GM12878 (cell line): Measurements from ENCODE around the gene TNRC18. TPM values are rescaled to one million over a fixed set of nuclear protein-coding genes. Genes with fewer than 3 reads are reported as not detected.

Experiments
- ATAC-seq: fragments of 200-7000 bp; cut with Tn5 transposase; 3 replicates; pipeline ENCODE4 v1.9.1; 2020; ENCODE audit warnings: mild to moderate bottlenecking, moderate library complexity
- BruUV-seq: library from RNA; stranded (reverse); fragments of 400-500 nt; replicated peaks from 2 replicates; lab custom pipeline; 2021; lab: Mats Ljungman, UMichigan
- CTCF ChIA-PET: fragments of 300-600 bp; sonication (Branson Sonifier 250); formaldehyde crosslinking; extraction: SDS; loops from one replicate; lab custom pipeline; 2021; ENCODE audit warnings: inconsistent platforms; lab: Yijun Ruan, JAX
- POLR2A ChIA-PET: fragments of 350-600 bp; formaldehyde crosslinking; extraction: SDS; loops from one replicate; lab custom pipeline; 2021; ENCODE audit warnings: inconsistent platforms; lab: Charles Lee
- RAD21 ChIA-PET: fragments of 300-600 bp; sonication (Branson Sonifier 250); formaldehyde crosslinking; loops from one replicate; lab custom pipeline; 2023; ENCODE audit warnings: antibody characterized with exemption; ENCODE audit not compliant: unreplicated experiment; lab: Charles Lee
- SMC1A ChIA-PET: fragments of 300-600 bp; sonication (Branson Sonifier 250); formaldehyde crosslinking; loops from one replicate; lab custom pipeline; 2023; ENCODE audit not compliant: unreplicated experiment, uncharacterized antibody; lab: Charles Lee
- DNase-seq: peaks from one replicate; pipeline ENCODE4 v3.0.0-alpha.2; 2011; ENCODE audit warnings: low read depth, low spot score
- FAIRE-seq: peaks from 3 replicates; lab custom pipeline; 2011; peaks lifted over from hg19 to GRCh38; lab: Jason Lieb, UNC
- H2AFZ ChIP-seq: 2 replicates; pipeline ENCODE4 v1.6.0; 2011; ENCODE audit warnings: low read depth, low read length, control low read depth; ENCODE audit not compliant: control insufficient read depth
- H3K27ac ChIP-seq: 2 replicates; pipeline ENCODE4 v1.5.1; 2011; ENCODE audit warnings: control low read depth; ENCODE audit not compliant: control insufficient read depth, insufficient read depth
- H3K27me3 ChIP-seq, 2 experiments: replicated peaks in 1 of 2; 2 replicates each; pipeline versions ENCODE4 v1.6.0 to v1.6.1; 2011; ENCODE audit warnings: low read length in 1 of 2; ENCODE audit not compliant: control insufficient read depth in 2 of 2, insufficient read depth in 2 of 2
- H3K36me3 ChIP-seq, 2 experiments: 2 replicates each; pipeline ENCODE4 v1.5.1; 2011; ENCODE audit warnings: low read length in 1 of 2; ENCODE audit not compliant: control insufficient read depth in 2 of 2, insufficient read depth in 2 of 2
- H3K4me1 ChIP-seq: 2 replicates; pipeline ENCODE4 v1.6.1; 2011; ENCODE audit warnings: mild to moderate bottlenecking, low read length, moderate library complexity, mixed read lengths; ENCODE audit not compliant: control insufficient read depth, insufficient read depth
- H3K4me2 ChIP-seq: 2 replicates; pipeline ENCODE4 v1.6.0; 2011; ENCODE audit warnings: control low read depth; ENCODE audit not compliant: control insufficient read depth, insufficient read depth
- H3K4me3 ChIP-seq: fragments of 200-600 bp; sonication (generic); 2 replicates; pipeline ENCODE4 v1.5.1; 2016
- H3K79me2 ChIP-seq: 2 replicates; pipeline ENCODE4 v1.6.0; 2011; ENCODE audit warnings: low read length; ENCODE audit not compliant: control insufficient read depth, insufficient read depth
- H3K9ac ChIP-seq: 2 replicates; pipeline ENCODE4 v1.8.0; 2011; ENCODE audit warnings: low read length, control low read depth, mixed read lengths; ENCODE audit not compliant: control insufficient read depth, insufficient read depth
- H3K9me3 ChIP-seq: replicated peaks from 3 replicates; pipeline ENCODE4 v1.5.1; 2011; ENCODE audit warnings: mild to moderate bottlenecking, low read length; ENCODE audit not compliant: control insufficient read depth, insufficient read depth
- H4K20me1 ChIP-seq: 2 replicates; pipeline ENCODE4 v1.6.0; 2011; ENCODE audit not compliant: control insufficient read depth, insufficient read depth
- ELK1 ChIP-seq: IDR thresholded peaks from 2 replicates; pipeline ENCODE4 v1.6.1; 2012; ENCODE audit warnings: low read depth, low read length, improper control_type of control experiment
- ETV6 ChIP-seq, 2 experiments: fragments of 450-650 bp in 1 of 2; IDR thresholded peaks in 1 of 2; conservative IDR thresholded peaks in 1 of 2; 2 replicates each; pipeline ENCODE4 v1.6.1; 2014; ENCODE audit warnings: antibody characterized with exemption in 1 of 2, borderline replicate concordance in 1 of 2, low read depth in 1 of 2, mild to moderate bottlenecking in 1 of 2, moderate library complexity in 1 of 2
- EZH2 ChIP-seq: IDR thresholded peaks from 2 replicates; pipeline ENCODE4 v1.6.1; 2012; ENCODE audit warnings: low read depth, mild to moderate bottlenecking, control low read depth, inconsistent platforms, low read length, borderline replicate concordance; ENCODE audit not compliant: control insufficient read depth
- GABPA ChIP-seq: IDR thresholded peaks from 2 replicates; pipeline ENCODE4 v1.6.1; 2014; ENCODE audit warnings: antibody characterized with exemption, low read depth, mild to moderate bottlenecking, inconsistent platforms
- HDAC6 ChIP-seq: fragments of 200-600 bp; sonication (generic); IDR thresholded peaks from one replicate; pipeline ENCODE4 v1.8.0; 2017; ENCODE audit warnings: antibody characterized with exemption; ENCODE audit not compliant: unreplicated experiment
- HDGF ChIP-seq: fragments of 450-650 bp; IDR thresholded peaks from 2 replicates; pipeline ENCODE4 v1.6.1; 2016; ENCODE audit warnings: antibody characterized with exemption
- MTA2 ChIP-seq: fragments of 450-650 bp; IDR thresholded peaks from 2 replicates; pipeline ENCODE4 v1.6.1; 2016; ENCODE audit warnings: low read depth, mild to moderate bottlenecking, moderate library complexity
- NR2C2 ChIP-seq: IDR thresholded peaks from 2 replicates; pipeline ENCODE4 v1.6.1; 2011; ENCODE audit warnings: borderline replicate concordance, low read depth; ENCODE audit not compliant: control insufficient read depth, insufficient read length
- NR2F1 ChIP-seq: fragments of 450-650 bp; conservative IDR thresholded peaks from 2 replicates; pipeline ENCODE4 v1.6.1; 2017; ENCODE audit warnings: mild to moderate bottlenecking
- POU2F2 ChIP-seq: IDR thresholded peaks from 3 replicates; pipeline ENCODE4 v1.6.1; 2011; ENCODE audit warnings: low read depth, mild to moderate bottlenecking, low read length, borderline replicate concordance
- SUZ12 ChIP-seq: fragments of 200-600 bp; sonication (generic); IDR thresholded peaks from one replicate; pipeline ENCODE4 v1.6.1; 2018; ENCODE audit warnings: antibody characterized with exemption, mild to moderate bottlenecking; ENCODE audit not compliant: unreplicated experiment
- YY1 ChIP-seq: IDR thresholded peaks from 2 replicates; pipeline ENCODE4 v1.6.1; 2011; ENCODE audit warnings: low read depth, mild to moderate bottlenecking, low read length
- ZBTB11 ChIP-seq: fragments of 450-650 bp; formaldehyde crosslinking; IDR thresholded peaks from 2 replicates; pipeline ENCODE4 v1.5.0; 2022; ENCODE audit warnings: mild to moderate bottlenecking, missing genetic modification characterization
- ZBTB33 ChIP-seq: fragments of 450-650 bp; IDR thresholded peaks from 2 replicates; pipeline ENCODE4 v1.6.1; 2017; ENCODE audit warnings: mild to moderate bottlenecking
- ZNF384 ChIP-seq: IDR thresholded peaks from 2 replicates; pipeline ENCODE4 v1.6.1; 2012; ENCODE audit warnings: low read depth, mild to moderate bottlenecking, low read length, improper control_type of control experiment, borderline replicate concordance
- WGBS: methylation state at CpG from one replicate; pipeline ENCODE4 v1.1.6; 2016; ENCODE audit warnings: low lambda C conversion rate; ENCODE audit not compliant: insufficient replicate concordance, insufficient coverage; ENCODE audit errors: missing lambda C conversion rate; 5-methylcytosine and 5-hydroxymethylcytosine counted together
- in situ Hi-C: fragments of 300-500 bp; cut with MboI; formaldehyde crosslinking; loops from 9 replicates; pipeline ENCODE4 v1.14.3; 2018; ENCODE audit warnings: mixed read lengths
- intact Hi-C: fragments of 100-400 bp; cut with micrococcal nuclease; formaldehyde crosslinking; loops from one replicate; pipeline ENCODE4 v1.14.2; 2022; ENCODE audit not compliant: unreplicated experiment
- polyA plus RNA-seq, 11 experiments: library from polyadenylated mRNA; depleted of rRNA in 4 of 11; unstranded in 6 of 11; stranded (reverse) in 5 of 11; fragments of >200 nt; fragmentation: Nextera tagmentation in 4 of 11; fragmentation: Illumina TruSeq in 1 of 11; extraction: Ambion mirVana in 4 of 11; extraction: Trizol in 1 of 11; gene quantifications; 1 replicate in 1 of 11; 2 replicates in 10 of 11; pipeline versions ENCODE4 v1.2.1 to v1.2.3, GENCODE V29; 2011 to 2016; ENCODE audit warnings: inconsistent platforms in 2 of 11, missing spikeins in 2 of 11, low read depth in 1 of 11
- total RNA-seq, 4 experiments: library from RNA; depleted of rRNA in 3 of 4; stranded (reverse); fragments of >200 nt in 3 of 4; fragmentation: Illumina TruSeq in 1 of 4; extraction: Trizol in 1 of 4; gene quantifications; 2 replicates each; pipeline versions ENCODE4 v1.2.1 to v1.2.3, GENCODE V29; 2013 to 2021
- TF ChIP-seq, protein P1 (sequence below): fragments of 450-650 bp; IDR thresholded peaks from 2 replicates; pipeline ENCODE4 v1.6.1; 2016; ENCODE audit warnings: mild to moderate bottlenecking

Gene TNRC18
- total and polyA plus RNA-seq, 10 of the 15 experiments (the other 5 are each of a cell fraction or from before 2014, with no cell fraction given): 0.02 to 31.7 (median 5.4) TPM

DNA sequence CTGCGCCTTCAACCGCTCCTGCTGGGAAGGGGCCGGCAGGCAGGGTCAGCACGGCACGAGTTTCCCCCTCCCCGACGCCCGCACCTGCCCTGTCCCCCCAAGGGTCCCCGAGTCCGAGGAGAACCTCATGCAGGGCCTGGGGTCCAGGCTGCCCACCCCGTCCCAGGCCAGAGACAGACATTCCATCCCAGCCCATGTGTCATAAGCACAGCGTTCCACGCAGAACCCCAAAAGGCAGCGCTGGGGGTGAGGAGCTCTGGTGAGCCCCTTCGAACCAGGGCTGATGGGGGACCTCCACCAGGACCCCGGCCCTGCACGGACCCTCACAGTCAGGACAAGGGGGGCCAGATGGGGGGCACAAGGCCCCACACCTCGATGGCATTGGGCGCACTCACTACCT lies 49.2 kb downstream of the TNRC18 start:
- DNase-seq (no peak), FAIRE-seq (no peak), ATAC-seq (no peak)
- SMC1A ChIA-PET: no interaction called here
- Histone ChIP-seq H3K9ac (no peak overlapping the region), H4K20me1 (no peaks in the 10 kb centered on the region), H3K36me3 (peaks cover 0 to 23% of the 10 kb centered on the region in 2 experiments; a peak in 3 of 4 replicates), H3K27me3 (no peaks in the 10 kb centered on the region), H3K4me1 (no peaks in the 10 kb centered on the region), H3K27ac (no peak overlapping the region), H3K79me2 (no peaks in the 10 kb centered on the region), H3K9me3 (no peaks in the 10 kb centered on the region), H3K4me2 (no peak overlapping the region), H2AFZ (no peak overlapping the region), H3K4me3 (no peak overlapping the region)
- POLR2A ChIA-PET: no interaction called here
- in situ Hi-C loops (no loop called here), intact Hi-C loops (no loop called here)
- RAD21 ChIA-PET: no interaction called here
- WGBS: 96% methylated on average over 18 of the region's 19 CpGs
- CTCF ChIA-PET: no interaction called here
- BruUV-seq: no TSS peak
- TF ChIP-seq ZBTB11 (CRISPR knock-in tag) (no peak), SUZ12 (no peak), ZNF384 (no peak), ZBTB33 (no peak), HDAC6 (no peak), MTA2 (no peak), EZH2 (no peak), POU2F2 (no peak), ETV6 (conservative IDR thresholded peaks at IDR 0.05 in 1 of 2, IDR thresholded peaks at IDR 0.05 in 1 of 2; ENCODE audit: borderline replicate concordance in 1 of 2, low read depth in 1 of 2) (no peak), NR2C2 (no peak), YY1 (no peak), ELK1 (no peak), NR2F1 (no peak), GABPA (no peak), HDGF (no peak)
- TF ChIP-seq, protein P1, sequence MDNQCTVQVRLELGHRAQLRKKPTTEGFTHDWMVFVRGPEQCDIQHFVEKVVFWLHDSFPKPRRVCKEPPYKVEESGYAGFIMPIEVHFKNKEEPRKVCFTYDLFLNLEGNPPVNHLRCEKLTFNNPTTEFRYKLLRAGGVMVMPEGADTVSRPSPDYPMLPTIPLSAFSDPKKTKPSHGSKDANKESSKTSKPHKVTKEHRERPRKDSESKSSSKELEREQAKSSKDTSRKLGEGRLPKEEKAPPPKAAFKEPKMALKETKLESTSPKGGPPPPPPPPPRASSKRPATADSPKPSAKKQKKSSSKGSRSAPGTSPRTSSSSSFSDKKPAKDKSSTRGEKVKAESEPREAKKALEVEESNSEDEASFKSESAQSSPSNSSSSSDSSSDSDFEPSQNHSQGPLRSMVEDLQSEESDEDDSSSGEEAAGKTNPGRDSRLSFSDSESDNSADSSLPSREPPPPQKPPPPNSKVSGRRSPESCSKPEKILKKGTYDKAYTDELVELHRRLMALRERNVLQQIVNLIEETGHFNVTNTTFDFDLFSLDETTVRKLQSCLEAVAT: no peak
